Subcutaneous adipose tissue (tissue), 4 donors: Measurements from ENCODE around the gene TSGA10. TPM values are rescaled to one million over a fixed set of nuclear protein-coding genes. Genes with fewer than 3 reads are reported as not detected.

Experiments
- CTCF ChIP-seq: fragments of 450-650 bp; IDR thresholded peaks from one replicate; pipeline ENCODE4 v1.5.1; 2016; ENCODE audit warnings: low read depth, mild to moderate bottlenecking, control low read depth, antibody characterized with exemption, moderate library complexity
- total RNA-seq, 4 donors: library from RNA; depleted of rRNA; stranded (reverse); fragments of >200 nt; gene quantifications; one replicate each; pipeline ENCODE4 v1.1.0, GENCODE V29; 2016

Gene TSGA10
- total RNA-seq, 4 donors from 2014 or later, result 5.2 to 11.0 (median 8.0) TPM

- TF ChIP-seq CTCF, result no peak
Observed at GRCh38 chr2:98985905-98986666, 168.7 kb downstream of the TSGA10 start.

GRCh38 chr2:98975611-98976010, 179.1 kb downstream of the TSGA10 start:
- TF ChIP-seq CTCF, result no peak

- no peak for TF ChIP-seq CTCF
Observed at GRCh38 chr2:98972582-98973167, 182.1 kb downstream of the TSGA10 start.

- no peak for TF ChIP-seq CTCF
Observed at GRCh38 chr2:98959810-98960507, 194.8 kb downstream of the TSGA10 start.

GRCh38 chr2:98952966-98953365, 201.8 kb downstream of the TSGA10 start:
- TF ChIP-seq CTCF, result no peak

- TF ChIP-seq CTCF, result no peak
Observed at GRCh38 chr2:98948956-98949739, 205.6 kb downstream of the TSGA10 start.
